SU-DHL-6 (cell line): Measurements from ENCODE around the gene FGF22.

Source experiments
- CTCF ChIP-seq: fragments of 200-600 bp; sonication (generic); IDR thresholded peaks from one replicate; pipeline ENCODE4 v1.5.1; 2017; ENCODE audit warnings: antibody characterized with exemption, mild to moderate bottlenecking, low read length, moderate library complexity; ENCODE audit not compliant: insufficient read depth, poor library complexity, severe bottlenecking
- EZH2phosphoT487 ChIP-seq: fragments of 200-600 bp; sonication (generic), shearing (Covaris generic); conservative IDR thresholded peaks from 2 replicates; pipeline ENCODE4 v1.6.1; 2018; ENCODE audit warnings: mild to moderate bottlenecking, antibody characterized with exemption, low read length, moderate library complexity, mixed read lengths

GRCh38 chr19:620166-620862 lies 19.4 kb upstream of the FGF22 start:
- TF ChIP-seq CTCF (no peak), EZH2phosphoT487 (no peak)
